AG09319 (cell line): ENCODE measurements around the gene CAMTA1.

Experiments
- DNase-seq: peaks from one replicate; pipeline ENCODE4 v3.0.0-alpha.2; 2010; ENCODE audit warnings: low read depth; ENCODE audit errors: extremely low read depth
- TF ChIP-seq, protein P1 (sequence below): IDR thresholded peaks from 2 replicates; pipeline ENCODE4 v1.5.1; 2011; ENCODE audit warnings: low read depth, mild to moderate bottlenecking, inconsistent platforms, low read length, moderate library complexity

Gene CAMTA1

GRCh38 chr1:7441143-7441841, 656.0 kb downstream of the CAMTA1 start:
- no peak for DNase-seq
- TF ChIP-seq, protein P1, sequence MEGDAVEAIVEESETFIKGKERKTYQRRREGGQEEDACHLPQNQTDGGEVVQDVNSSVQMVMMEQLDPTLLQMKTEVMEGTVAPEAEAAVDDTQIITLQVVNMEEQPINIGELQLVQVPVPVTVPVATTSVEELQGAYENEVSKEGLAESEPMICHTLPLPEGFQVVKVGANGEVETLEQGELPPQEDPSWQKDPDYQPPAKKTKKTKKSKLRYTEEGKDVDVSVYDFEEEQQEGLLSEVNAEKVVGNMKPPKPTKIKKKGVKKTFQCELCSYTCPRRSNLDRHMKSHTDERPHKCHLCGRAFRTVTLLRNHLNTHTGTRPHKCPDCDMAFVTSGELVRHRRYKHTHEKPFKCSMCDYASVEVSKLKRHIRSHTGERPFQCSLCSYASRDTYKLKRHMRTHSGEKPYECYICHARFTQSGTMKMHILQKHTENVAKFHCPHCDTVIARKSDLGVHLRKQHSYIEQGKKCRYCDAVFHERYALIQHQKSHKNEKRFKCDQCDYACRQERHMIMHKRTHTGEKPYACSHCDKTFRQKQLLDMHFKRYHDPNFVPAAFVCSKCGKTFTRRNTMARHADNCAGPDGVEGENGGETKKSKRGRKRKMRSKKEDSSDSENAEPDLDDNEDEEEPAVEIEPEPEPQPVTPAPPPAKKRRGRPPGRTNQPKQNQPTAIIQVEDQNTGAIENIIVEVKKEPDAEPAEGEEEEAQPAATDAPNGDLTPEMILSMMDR: no peak

DNA sequence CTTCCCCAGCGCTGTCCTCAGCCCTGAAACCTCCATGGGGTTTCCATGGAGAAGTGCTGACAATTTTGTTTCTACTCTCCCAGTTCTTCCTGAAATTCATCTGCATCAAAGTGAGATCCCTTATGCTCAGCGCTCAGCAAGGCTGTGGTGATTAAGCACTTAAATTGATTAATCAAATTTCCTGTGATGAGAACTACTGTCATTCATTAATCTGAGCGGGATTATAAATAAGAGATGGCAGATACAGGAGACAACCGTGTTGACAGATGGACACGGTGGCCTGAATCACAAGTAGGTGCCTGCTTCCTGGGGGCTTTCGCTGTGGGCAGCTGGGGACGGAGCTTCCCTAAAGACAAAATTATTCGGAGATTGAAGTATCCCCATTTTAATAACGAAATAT, 656.8 kb downstream of the CAMTA1 start:
- TF ChIP-seq, protein P1: no peak
- no peak for DNase-seq

- no peak for DNase-seq
- TF ChIP-seq, protein P1: no peak
Observed at GRCh38 chr1:7442918-7443317, 657.7 kb downstream of the CAMTA1 start.

DNA sequence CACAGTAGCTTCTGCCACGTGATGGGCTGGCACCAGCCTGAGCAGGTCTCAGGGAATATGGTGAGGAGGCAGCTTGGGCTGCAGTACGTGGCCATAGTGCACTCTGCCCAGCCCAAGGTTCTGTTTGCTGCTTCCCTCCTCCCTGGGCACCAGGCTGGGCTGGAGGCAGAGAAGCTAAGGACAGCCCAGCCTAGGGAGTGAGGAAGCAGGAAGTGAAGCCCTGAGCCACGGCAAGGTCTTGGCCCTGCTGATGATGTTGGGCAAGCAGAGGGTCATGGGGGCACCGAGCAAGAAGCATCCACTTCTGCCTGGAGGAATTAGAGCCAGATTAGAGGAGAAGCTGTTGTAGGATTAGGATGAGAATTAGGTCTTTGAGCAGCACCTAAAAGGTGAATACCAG, 659.1 kb downstream of the CAMTA1 start:
- TF ChIP-seq, protein P1: no peak
- no peak for DNase-seq

DNA sequence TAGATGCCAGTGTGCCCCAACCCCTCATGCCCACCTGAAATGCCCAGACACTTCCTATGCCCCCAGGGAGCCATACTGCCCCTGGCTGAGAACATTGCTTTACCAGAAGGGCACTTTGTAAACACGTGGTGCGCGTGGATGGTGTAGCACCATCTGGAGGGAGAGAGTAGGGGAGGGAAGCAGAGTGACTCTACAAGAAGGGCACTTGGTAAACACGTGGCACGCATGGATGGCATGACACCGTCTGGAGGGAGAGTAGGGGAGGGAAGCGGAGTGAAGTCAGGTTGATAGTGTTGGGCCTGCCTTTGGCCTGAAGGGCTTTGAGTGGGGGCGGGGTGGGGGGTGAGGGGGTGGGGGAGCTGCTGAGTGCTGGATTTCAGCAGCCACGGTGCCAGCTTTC, 661.8 kb downstream of the CAMTA1 start:
- no peak for DNase-seq
- TF ChIP-seq, protein P1: no peak

GRCh38 chr1:7447736-7448135, 662.5 kb downstream of the CAMTA1 start:
- TF ChIP-seq, protein P1: no peak
- DNase-seq: no peak

DNA sequence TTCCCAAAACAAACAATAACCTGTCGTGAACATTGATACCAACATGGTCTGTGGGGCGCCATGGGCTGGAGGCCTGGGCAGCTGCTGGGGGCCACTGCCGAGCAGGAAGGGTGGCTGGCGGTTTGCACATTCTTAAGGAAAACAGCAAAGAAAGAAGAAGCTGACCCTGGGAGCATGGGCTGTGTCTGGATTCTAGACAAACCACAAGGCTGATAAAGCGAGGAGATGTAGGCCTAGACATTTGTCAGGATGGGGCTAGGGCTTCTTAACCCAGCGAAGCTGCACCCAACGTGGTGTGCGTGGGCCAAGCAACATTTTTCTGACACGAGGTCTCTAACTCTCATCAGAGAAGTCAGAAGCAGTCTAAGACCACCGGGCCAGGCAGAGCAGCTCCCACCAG, 663.7 kb downstream of the CAMTA1 start:
- TF ChIP-seq, protein P1: no peak
- no peak for DNase-seq
